SHP77 treated with DMSO at 0.1 percent for 48 hours (cell line): ENCODE measurements around the gene RASGEF1B.
"Not testable (repeated sequence)": the region's sequence is repeated elsewhere in the genome, so short reads cannot be mapped to it uniquely, and the experiment has no call there.

Experiments
- DNase-seq: peaks from one replicate; lab custom pipeline; 2025; lab: John Stamatoyannopoulos, UW

RASGEF1B gene

DNA sequence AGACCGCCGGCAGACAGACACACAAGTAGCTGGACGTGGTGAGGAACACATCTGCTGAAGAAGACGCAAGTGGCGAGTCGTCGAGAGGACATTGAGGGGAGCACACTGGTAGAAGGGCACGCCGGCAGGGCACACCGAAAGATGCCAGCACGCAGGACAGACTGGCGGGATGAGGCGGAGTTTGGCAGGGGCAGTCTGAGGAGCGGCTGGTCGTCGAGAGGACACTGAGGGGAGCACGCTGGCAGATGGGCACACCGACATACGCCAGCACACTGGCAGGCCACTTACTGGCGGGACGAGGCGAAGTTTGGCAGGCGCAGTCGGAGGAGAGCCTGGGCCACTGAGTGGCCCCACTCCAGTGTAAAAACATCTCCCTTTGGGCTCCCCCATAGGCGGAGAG is 42.1 kb downstream of the RASGEF1B start:
- no peak for DNase-seq

DNA sequence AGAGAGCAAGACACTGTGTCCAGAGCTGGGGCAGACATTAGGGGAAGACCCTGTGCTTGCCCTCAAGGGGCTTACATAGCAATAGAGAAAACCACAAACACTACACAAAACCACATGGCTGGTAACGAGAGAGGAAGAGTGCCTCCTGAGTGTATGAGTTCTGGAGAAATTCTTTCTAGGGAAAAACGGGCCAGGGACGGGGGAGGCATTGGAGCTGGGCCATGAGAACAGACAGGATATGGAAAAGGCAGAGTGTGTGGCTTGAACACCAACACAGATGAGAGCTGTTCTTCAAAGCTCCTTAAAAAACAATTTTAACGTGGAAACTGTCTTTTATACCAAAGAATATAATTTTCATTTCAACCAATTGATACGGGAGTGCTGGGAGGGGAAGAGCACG is 42.7 kb downstream of the RASGEF1B start:
- no peak for DNase-seq

- no peak for DNase-seq
Observed at GRCh38 chr4:81428002-81428401, 43.7 kb downstream of the RASGEF1B start.

DNA sequence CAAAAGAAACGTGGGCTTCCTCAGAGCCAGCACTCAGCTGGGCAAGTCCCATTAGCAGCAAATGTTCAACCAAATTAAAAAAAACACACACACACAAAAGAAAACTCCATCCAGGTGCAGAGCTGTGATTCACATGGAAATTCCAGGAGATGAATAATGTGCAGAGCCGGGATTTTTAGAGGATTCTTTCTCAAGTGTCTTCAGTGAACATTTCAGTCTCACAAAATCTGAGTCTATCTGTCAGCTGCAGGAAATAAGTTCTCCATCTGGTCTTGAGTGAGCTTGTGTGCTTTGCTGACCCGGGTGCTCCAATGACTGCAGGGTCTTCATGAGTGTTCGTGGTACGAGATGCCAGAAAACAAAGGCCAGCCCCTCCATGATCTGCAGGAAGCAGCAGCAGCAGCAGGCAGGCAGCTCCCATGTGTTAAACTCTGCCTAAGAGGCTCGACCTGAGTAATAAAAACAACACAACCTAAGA is 44.3 kb downstream of the RASGEF1B start:
- DNase-seq = no peak

GRCh38 chr4:81426770-81427289 is 44.9 kb downstream of the RASGEF1B start:
- no peak for DNase-seq

DNA sequence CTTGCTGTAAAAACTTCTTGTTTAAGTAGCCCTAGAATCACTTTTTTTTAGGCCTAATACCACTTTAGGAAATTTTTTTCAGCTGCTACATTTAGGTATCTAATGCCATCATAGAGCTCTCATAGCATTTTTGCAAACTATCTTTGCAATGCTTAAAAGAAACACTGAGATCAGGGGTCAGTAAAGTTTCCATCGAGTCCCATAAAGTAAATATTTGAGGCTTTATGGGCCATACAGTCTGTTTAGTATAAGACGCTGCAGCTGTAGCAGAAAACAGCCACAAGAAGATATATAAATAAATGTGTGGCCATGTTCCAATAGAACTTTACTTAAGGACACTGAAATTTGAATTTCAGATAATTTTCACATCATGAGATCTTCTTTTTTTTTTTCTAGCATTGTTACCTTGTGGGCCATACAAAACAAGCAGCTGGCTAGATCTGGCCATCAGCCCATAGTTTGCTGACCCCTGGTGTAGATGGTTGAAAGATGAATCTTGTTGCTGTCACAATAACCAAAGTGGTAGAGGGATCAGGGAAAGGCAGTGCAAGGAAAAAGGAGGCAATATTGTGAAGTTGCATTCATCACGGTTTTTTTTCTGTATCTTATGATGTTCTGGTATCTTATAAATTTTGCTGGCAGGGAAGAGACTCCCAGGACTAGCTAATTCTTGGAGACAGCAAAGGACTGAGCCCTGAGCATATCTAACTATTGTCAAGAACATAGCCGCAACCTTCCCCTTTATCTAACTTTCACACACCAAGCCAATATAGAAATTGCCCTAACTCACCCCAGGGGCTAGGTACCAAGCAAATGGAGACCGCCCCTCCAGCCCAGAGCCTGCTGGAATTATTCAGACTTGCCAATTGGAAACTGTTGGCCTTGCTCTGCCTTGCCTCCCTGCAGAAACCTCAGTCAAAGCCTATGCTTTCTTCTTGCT is 46.6 kb downstream of the RASGEF1B start:
- DNase-seq = no peak

DNA sequence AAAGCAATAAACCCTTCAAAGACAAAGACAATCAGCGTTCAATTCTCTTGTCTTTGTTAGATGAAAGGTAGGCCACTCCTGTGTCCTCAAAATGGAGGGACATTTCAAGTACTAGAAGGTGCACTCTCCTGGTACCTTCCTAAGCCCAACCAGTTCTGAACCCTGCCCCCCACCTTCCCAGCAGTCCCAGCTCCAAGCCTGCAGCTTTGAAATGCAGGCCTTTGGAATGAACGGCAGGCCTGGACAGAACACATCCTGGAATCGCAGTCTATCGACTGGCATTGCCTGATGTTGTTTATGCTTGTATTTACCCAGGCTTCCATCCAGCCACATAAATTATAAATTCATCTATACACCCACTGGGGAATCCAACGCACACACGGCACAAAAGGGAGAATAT is 47.4 kb downstream of the RASGEF1B start:
- DNase-seq = no peak

GRCh38 chr4:81422595-81422994 is 49.1 kb downstream of the RASGEF1B start:
- DNase-seq = no peak

DNA sequence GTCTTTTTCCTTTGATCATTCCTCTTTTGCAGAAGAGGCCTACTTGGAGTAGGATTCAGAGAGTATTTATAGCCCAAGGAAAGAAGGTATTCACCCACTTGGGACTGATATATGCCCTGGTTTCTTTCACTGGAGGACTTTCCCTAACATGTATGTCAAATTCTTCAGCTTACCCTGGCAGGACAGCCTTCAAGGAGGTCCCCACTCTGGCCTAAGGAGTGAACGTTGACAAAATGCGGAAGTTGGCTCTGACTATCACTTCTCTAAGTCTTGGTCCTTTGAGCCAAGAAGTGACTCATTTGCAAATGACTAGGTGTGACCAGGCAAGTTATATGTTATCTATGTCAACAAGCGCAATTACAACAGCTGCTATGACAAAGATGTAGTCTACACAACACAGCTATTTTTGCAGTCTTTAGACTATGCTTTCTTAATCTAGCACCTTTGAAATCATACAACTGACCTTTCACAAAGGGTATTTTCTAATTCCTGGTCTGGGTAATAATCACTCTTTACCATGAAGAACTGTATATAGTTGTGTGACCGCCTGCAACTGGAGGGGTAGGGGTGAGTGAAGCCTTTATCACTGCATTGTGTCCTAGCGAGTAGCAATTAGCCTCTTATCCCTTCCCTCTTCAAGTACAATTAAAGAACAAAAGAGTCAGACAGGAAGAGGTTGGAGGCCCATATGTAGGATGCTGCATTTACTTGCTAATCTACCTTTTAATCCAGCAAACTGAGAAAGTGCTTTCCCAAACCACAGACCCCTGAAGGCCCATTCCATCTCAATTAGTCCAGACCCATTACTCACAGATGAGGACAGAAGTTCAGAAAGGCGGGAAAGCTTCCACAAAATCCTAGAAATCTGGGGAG is 50.1 kb downstream of the RASGEF1B start:
- no peak for DNase-seq

GRCh38 chr4:81418572-81418971 is 53.1 kb downstream of the RASGEF1B start:
- no peak for DNase-seq

GRCh38 chr4:81412946-81413495 is 58.7 kb downstream of the RASGEF1B start:
- no peak for DNase-seq

GRCh38 chr4:81410680-81411079 is 61.0 kb downstream of the RASGEF1B start:
- DNase-seq = no peak

- no peak for DNase-seq
Observed at GRCh38 chr4:81409836-81410235, 61.9 kb downstream of the RASGEF1B start.

DNA sequence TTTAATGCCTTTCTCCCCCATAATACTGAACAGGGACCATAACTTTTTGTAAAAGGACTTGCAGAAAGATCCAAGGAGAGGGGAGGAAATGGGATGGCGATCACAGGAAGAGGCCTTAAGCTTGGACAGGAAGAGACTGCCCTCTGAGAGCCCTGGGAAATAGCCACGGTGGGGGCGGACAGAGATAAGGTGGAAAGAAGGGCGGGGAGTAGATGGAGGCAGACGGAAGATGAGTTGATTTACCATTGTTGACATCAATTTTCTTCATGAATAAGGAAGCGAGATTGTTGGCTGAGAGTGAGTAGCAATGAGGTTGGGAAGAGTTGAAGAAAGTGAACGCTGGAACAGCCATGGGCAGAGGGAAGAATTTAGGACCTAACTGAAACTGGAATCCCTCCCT is 63.4 kb downstream of the RASGEF1B start:
- no peak for DNase-seq

- DNase-seq = no peak
Observed at GRCh38 chr4:81407726-81408125, 64.0 kb downstream of the RASGEF1B start.

DNA sequence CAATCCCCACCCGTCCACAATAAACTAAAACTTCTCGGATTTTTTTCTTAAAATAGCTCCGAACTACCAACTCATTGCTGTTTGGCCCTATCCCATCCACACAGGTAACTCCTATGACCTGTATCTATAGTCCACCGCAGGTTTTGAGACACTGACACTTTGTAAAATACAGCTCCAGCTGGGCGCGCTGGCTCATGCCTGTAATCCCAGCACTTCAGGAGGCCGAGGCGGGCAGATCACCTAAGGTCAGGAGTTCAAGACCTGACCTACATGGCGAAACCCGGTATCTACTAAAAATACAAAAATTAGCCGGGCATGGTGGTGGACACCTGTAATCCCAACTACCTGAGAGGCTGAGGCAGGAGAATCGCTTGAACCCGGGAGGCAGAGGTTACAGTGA is 65.2 kb downstream of the RASGEF1B start:
- DNase-seq = not testable (repeated sequence)

DNA sequence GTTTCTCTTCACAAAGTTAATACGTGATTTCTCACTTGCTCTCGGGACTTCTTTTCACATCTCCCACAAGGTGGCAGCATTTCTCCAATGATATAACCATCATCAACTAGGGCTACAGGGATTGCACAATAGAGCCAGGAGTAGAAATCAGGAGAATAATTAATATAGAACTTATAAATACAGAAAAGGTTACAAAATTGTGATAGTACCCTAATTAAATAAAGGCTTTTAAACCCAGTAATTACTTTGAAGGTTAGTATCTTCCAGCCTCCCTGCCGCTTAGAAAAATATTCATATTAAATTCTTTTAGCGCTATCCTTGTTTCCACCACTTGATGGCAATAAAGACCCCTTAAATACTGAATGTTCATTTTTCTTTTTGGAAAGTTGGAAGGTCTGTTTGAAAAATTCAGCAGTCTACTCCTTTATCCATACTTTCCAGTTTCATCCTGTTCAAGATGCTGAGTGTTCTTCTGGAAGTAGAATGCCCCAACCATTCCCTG is 65.8 kb downstream of the RASGEF1B start:
- peak; percentile 25 for DNase-seq

DNA sequence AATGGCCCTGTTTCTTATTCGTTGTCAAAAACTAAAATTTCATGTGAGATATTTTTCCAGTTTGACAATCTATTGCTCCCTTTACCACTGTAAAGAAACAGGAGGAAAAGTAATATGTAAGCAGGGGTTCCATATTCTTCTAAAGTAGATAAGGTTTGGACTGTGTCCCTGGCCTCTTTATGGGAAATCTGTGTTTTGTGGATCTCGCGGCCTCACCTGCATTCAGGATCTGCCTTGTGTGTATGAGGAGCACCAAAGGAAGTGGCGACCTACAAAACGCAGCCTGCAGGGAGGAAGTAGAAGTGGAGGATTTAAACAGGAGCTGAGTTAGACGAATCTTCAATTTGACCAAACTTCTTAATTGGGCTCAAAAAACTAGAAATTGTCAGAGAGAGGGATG is 67.0 kb downstream of the RASGEF1B start:
- no peak for DNase-seq

DNA sequence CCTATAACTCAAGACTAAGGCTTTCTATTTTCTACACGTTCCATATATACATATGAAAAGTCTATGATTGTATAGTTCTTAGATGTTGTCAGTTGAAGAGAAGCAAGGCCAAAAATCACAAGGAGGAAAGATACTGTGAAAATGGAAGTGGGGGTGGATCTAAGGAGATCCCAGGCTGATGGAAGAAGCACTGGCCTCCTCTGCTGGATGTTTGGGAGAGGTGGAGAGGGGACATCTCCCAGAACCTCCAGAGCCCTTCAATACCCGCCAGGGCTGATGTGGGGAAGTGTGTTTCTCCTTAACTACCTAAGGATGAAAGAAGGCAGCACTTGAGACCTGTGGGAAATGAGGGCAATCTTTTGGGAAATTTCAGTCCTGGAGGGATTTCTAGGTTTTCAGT is 67.4 kb downstream of the RASGEF1B start:
- no peak for DNase-seq

GRCh38 chr4:81399306-81400086 is 72.2 kb downstream of the RASGEF1B start:
- no peak for DNase-seq

DNA sequence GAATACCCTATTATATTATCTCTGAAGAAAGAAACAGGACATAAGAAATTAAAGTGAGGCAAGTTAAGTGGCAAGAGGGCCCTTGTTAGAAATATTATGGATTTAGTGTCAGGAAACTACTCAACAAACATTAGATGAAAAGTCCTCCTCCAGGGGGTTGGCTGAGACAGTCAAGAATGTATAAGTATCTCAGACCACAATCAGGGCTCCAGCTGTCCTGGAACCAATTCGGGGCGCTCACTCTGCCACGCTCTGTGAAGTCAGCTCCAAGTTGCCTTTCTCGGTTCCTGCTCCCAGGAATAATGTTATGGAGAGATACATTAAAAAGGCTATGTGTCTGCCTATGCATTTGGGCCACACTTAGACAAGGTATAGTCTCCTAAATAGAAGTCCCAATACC is 73.3 kb downstream of the RASGEF1B start:
- no peak for DNase-seq
